AG09309 (cell line): ENCODE data around the gene HECW1.
A peak's percentile ranks its signal among the peaks of the same experiment; 100 is the strongest.

ENCODE experiments used
- DNase-seq: peaks from one replicate; pipeline ENCODE4 v3.0.0-alpha.2; 2010; ENCODE audit warnings: low read depth
- H3K4me3 ChIP-seq: 2 replicates; pipeline ENCODE4 v1.5.1; 2011; ENCODE audit warnings: mild to moderate bottlenecking, low read depth, low read length, moderate library complexity; ENCODE audit not compliant: control insufficient read depth
- CTCF ChIP-seq: IDR thresholded peaks from 2 replicates; pipeline ENCODE4 v1.5.1; 2011; ENCODE audit warnings: mild to moderate bottlenecking, low read depth, low read length, inconsistent platforms; ENCODE audit not compliant: insufficient read depth, control insufficient read depth; ENCODE audit errors: missing control alignments

The HECW1 gene

GRCh38 chr7:43516581-43517342, 404.3 kb downstream of the HECW1 start:
- TF ChIP-seq CTCF: no peak
- no peak overlapping the region for H3K4me3 ChIP-seq
- no peak for DNase-seq

GRCh38 chr7:43517464-43517863, 405.0 kb downstream of the HECW1 start:
- DNase-seq: no peak
- no peak overlapping the region for H3K4me3 ChIP-seq
- no peak for TF ChIP-seq CTCF

- no peak overlapping the region for H3K4me3 ChIP-seq
- DNase-seq: no peak
- TF ChIP-seq CTCF: no peak
These were observed 407.8 kb downstream of the HECW1 start for GRCh38 chr7:43520201-43520600.

GRCh38 chr7:43522406-43523156, 410.1 kb downstream of the HECW1 start:
- H3K4me3 ChIP-seq: no peak overlapping the region
- DNase-seq: peak; percentile 37
- no peak for TF ChIP-seq CTCF

GRCh38 chr7:43528576-43529354, 416.3 kb downstream of the HECW1 start:
- TF ChIP-seq CTCF: no peak
- DNase-seq: no peak
- H3K4me3 ChIP-seq: no peak overlapping the region

- no peak for DNase-seq
- no peak for TF ChIP-seq CTCF
- no peak overlapping the region for H3K4me3 ChIP-seq
These were observed 418.3 kb downstream of the HECW1 start for GRCh38 chr7:43530553-43531410.
